Epithelial cell of proximal tubule (primary cell): Measurements from ENCODE around the gene FAM120B. TPM values are rescaled to one million over a fixed set of nuclear protein-coding genes. Genes with fewer than 3 reads are reported as not detected.
"Not testable (repeated sequence)": the region's sequence is repeated elsewhere in the genome, so short reads cannot be mapped to it uniquely, and the experiment has no call there.

Experiments
- DNase-seq: peaks from one replicate; pipeline ENCODE4 v3.0.0-alpha.2; 2011; ENCODE audit warnings: low read depth
- H3K4me3 ChIP-seq: 2 replicates; pipeline ENCODE4 v1.5.1; 2011; ENCODE audit warnings: low read depth, mild to moderate bottlenecking, low read length
- CTCF ChIP-seq: conservative IDR thresholded peaks from 2 replicates; pipeline ENCODE4 v1.5.1; 2012; ENCODE audit warnings: low read depth, mild to moderate bottlenecking, low read length
- total RNA-seq: library from RNA; depleted of rRNA; stranded (reverse); fragments of >200 nt; gene quantifications from 2 replicates; pipeline ENCODE4 v1.2.3, GENCODE V29; 2015

Gene FAM120B
- total RNA-seq, 1 donor from 2014 or later, result 5.0 TPM

DNA sequence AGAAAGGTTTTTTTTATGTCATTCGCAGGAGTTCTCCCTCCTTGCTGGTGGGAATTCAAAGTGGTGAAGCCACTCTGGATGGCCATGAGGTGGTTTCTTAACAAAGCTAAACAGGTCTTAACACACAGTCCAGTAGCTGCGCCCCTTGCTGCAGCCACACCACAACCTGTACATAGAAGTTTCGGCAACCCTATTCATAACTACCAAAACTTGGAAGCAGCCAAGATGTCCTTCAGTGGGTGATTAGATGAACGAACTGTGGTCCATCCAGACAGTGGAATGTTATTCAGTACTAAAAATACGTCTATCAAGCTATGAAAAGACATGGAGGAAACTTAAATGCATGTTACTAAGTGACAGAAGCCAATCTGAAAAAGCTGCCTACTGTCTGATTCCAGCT, 78.9 kb downstream of the FAM120B start:
- H3K4me3 ChIP-seq, result no peak overlapping the region
- TF ChIP-seq CTCF, result no peak
- DNase-seq, result no peak

DNA sequence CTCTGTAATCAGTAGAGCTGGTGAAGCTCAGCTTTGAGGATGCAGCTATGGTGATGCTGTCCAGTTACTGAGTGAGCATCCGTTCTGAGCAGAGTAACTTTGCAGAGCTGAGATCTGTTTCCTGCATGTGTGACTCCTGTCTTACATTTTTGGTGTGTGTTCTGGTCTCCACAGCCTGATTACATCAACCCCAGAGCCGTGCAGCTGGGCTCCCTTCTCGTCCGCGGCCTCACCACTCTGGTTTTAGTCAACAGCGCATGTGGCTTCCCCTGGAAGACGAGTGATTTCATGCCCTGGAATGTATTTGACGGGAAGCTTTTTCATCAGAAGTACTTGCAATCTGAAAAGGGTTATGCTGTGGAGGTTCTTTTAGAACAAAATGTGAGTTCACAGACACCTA, 81.6 kb downstream of the FAM120B start:
- DNase-seq, result no peak
- TF ChIP-seq CTCF, result no peak
- H3K4me3 ChIP-seq, result no peak overlapping the region

- TF ChIP-seq CTCF, result no peak
These were observed 86.5 kb downstream of the FAM120B start for GRCh38 chr6:170393033-170393432.

GRCh38 chr6:170393807-170394399, 87.3 kb downstream of the FAM120B start:
- no peak for TF ChIP-seq CTCF
- DNase-seq, result no peak

More at GRCh38 chr6:170393033-170393432, 86.5 kb downstream of the FAM120B start:
- no peak for DNase-seq
- H3K4me3 ChIP-seq, result no peak overlapping the region

GRCh38 chr6:170394980-170395379, 88.4 kb downstream of the FAM120B start:
- H3K4me3 ChIP-seq, result no peak overlapping the region
- no peak for DNase-seq
- no peak for TF ChIP-seq CTCF

More at GRCh38 chr6:170393807-170394399, 87.3 kb downstream of the FAM120B start:
- H3K4me3 ChIP-seq, result no peak overlapping the region

DNA sequence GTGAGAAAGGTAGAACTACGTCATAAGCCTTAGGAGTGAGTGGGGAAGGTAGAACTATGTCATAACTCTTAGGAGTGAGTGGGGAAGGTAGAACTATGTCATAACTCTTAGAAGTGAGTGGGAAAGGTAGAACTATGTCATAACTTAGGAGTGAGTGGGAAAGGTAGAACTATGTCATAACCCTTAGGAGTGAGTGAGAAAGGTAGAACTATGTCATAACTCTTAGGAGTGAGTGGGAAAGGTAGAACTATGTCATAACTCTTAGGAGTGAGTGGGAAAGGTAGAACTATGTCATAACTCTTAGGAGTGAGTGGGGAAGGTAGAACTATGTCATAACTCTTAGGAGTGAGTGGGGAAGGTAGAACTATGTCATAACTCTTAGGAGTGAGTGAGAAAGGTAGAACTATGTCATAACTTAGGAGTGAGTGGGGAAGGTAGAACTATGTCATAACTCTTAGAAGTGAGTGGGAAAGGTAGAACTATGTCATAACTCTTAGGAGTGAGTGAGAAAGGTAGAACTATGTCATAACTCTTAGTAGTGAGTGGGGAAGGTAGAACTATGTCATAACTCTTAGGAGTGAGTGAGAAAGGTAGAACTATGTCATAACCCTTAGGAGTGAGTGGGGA, 92.3 kb downstream of the FAM120B start:
- H3K4me3 ChIP-seq, DNase-seq: not testable (repeated sequence)

- DNase-seq, H3K4me3 ChIP-seq: not testable (repeated sequence)
These were observed 93.5 kb downstream of the FAM120B start for GRCh38 chr6:170399955-170400558.

GRCh38 chr6:170402318-170403040, 95.9 kb downstream of the FAM120B start:
- DNase-seq, result no peak
- H3K4me3 ChIP-seq, result no peak overlapping the region
- no peak for TF ChIP-seq CTCF
